Psoas muscle (tissue), 8 donors: ENCODE results near the gene LRRTM4. TPM values are rescaled to one million over a fixed set of nuclear protein-coding genes. Genes with fewer than 3 reads are reported as not detected.

ENCODE experiments used
- ATAC-seq, 4 donors: fragments of 200-7000 bp; cut with Tn5 transposase; one replicate each; pipeline ENCODE4 v1.9.1; 2020; ENCODE audit warnings: moderate library complexity in 3 of 4, mild to moderate bottlenecking in 2 of 4
- DNase-seq, 2 donors: peaks; one replicate each; pipeline ENCODE4 v3.0.0-alpha.2; 2020
- H3K27ac ChIP-seq: fragments of 200-600 bp; one replicate; pipeline ENCODE4 v1.8.0; 2022
- H3K27me3 ChIP-seq, 3 donors: fragments of 200-600 bp in 1 of 3; one replicate each; pipeline versions ENCODE4 v1.6.1 to v1.8.0; 2013 to 2022; ENCODE audit warnings: low read length in 2 of 3, mild to moderate bottlenecking in 2 of 3, moderate library complexity in 1 of 3; ENCODE audit not compliant: insufficient read depth in 3 of 3
- H3K36me3 ChIP-seq, 2 donors: fragments of 200-600 bp in 1 of 2; one replicate each; pipeline versions ENCODE4 v1.6.1 to v1.8.0; 2013 to 2022; ENCODE audit warnings: low read depth in 1 of 2, mild to moderate bottlenecking in 1 of 2, moderate library complexity in 1 of 2; ENCODE audit not compliant: insufficient read depth in 1 of 2
- H3K4me1 ChIP-seq: fragments of 200-600 bp; one replicate; pipeline ENCODE4 v1.8.0; 2022
- H3K4me3 ChIP-seq: fragments of 200-600 bp; one replicate; pipeline ENCODE4 v1.8.0; 2022; ENCODE audit warnings: mild to moderate bottlenecking
- H3K9me3 ChIP-seq: fragments of 200-600 bp; one replicate; pipeline ENCODE4 v1.8.0; 2022
- CTCF ChIP-seq: fragments of 200-600 bp; IDR thresholded peaks from one replicate; pipeline ENCODE4 v1.8.0; 2022; ENCODE audit warnings: antibody characterized with exemption
- WGBS, 3 donors: extraction: QIAGEN DNeasy Blood & Tissue Kit; methylation state at CpG; one replicate each; pipeline versions ENCODE4 v1.1.6 to v1.1.7; 2013; 5-methylcytosine and 5-hydroxymethylcytosine counted together
- intact Hi-C, 2 donors: fragments of 100-400 bp; cut with DNase I; formaldehyde crosslinking; loops; one replicate each; pipeline versions ENCODE4 v1.11.0 to v1.14.2; 2022
- polyA plus RNA-seq, 3 donors: library from polyadenylated mRNA; stranded (reverse); fragments of 200-250 nt; gene quantifications; one replicate each; pipeline ENCODE4 v1.2.3, GENCODE V29; 2013
- total RNA-seq, 4 donors: library from RNA; stranded (reverse); fragmentation: NEBNext Ultra II Directional in 2 of 4; extraction: Animal tissue kit (Norgen Biotek cat#: 25700) in 2 of 4; gene quantifications; one replicate each; pipeline versions ENCODE4 v1.2.1 to v1.2.4, GENCODE V29; 2021 to 2023
- donor health status: healthy with polysubstance abuse.
- donor health status: DM: no; HTN: no; CAD: no; lungs with moderate emphysema.
- donor health status: Bipolar disorder and iron deficiency.
- donor health status: healthy.
- donor health status: DM: yes; HTN: yes; CAD: no.
- donor health status: DM: no; HTN: no; CAD: no.
- donor health status: DM: no; HTN: no; CAD: no.
- donor health status: DM: yes; HTN: yes; CAD: no.

The LRRTM4 gene
- total and polyA plus RNA-seq, 7 donors = 0.03 to 0.86 (median 0.25) TPM; not detected in 1

GRCh38 chr2:76733736-76734135 is 788.4 kb downstream of the LRRTM4 start:
- Histone ChIP-seq H3K4me3 (no peak overlapping the region), H3K27ac (no peak overlapping the region), H3K36me3 (no peaks in the 10 kb centered on the region), H3K9me3 (no peaks in the 10 kb centered on the region), H3K27me3 (no peaks in the 10 kb centered on the region), H3K4me1 (no peaks in the 10 kb centered on the region)
- DNase-seq (no peak), ATAC-seq (no peak)
- intact Hi-C loops = no loop called here
- no peak for TF ChIP-seq CTCF

- Histone ChIP-seq H3K36me3 (no peaks in the 10 kb centered on the region), H3K9me3 (no peaks in the 10 kb centered on the region), H3K4me1 (no peaks in the 10 kb centered on the region), H3K4me3 (no peak overlapping the region), H3K27ac (no peak overlapping the region), H3K27me3 (no peaks in the 10 kb centered on the region)
- no peak for DNase-seq
- TF ChIP-seq CTCF = no peak
- no peak for ATAC-seq
- intact Hi-C loops = no loop called here
- 73 to 76% (median 75%) methylated on average over 4 of the region's 4 CpGs for WGBS, 3 donors
Observed at GRCh38 chr2:76731157-76731556, 791.0 kb downstream of the LRRTM4 start.

GRCh38 chr2:76730021-76730420 is 792.2 kb downstream of the LRRTM4 start:
- Histone ChIP-seq H3K4me1 (no peaks in the 10 kb centered on the region), H3K9me3 (no peaks in the 10 kb centered on the region), H3K36me3 (no peaks in the 10 kb centered on the region), H3K4me3 (no peak overlapping the region), H3K27me3 (no peaks in the 10 kb centered on the region), H3K27ac (no peak overlapping the region)
- WGBS, 3 donors = 74 to 81% (median 78%) methylated on average over 4 of the region's 4 CpGs
- no peak for TF ChIP-seq CTCF
- no peak for DNase-seq
- intact Hi-C loops = no loop called here
- ATAC-seq = no peak

- intact Hi-C loops = no loop called here
- Histone ChIP-seq H3K4me1 (no peaks in the 10 kb centered on the region), H3K4me3 (no peak overlapping the region), H3K27me3 (no peaks in the 10 kb centered on the region), H3K36me3 (no peaks in the 10 kb centered on the region), H3K9me3 (no peaks in the 10 kb centered on the region), H3K27ac (no peak overlapping the region)
- 59 to 77% (median 75%) methylated on average over 3 of the region's 3 CpGs for WGBS, 3 donors
- TF ChIP-seq CTCF = no peak
- DNase-seq (no peak), ATAC-seq (no peak)
Observed at GRCh38 chr2:76721226-76721625, 801.0 kb downstream of the LRRTM4 start.

GRCh38 chr2:76713312-76713711 is 808.9 kb downstream of the LRRTM4 start:
- no peaks in the 10 kb centered on the region for H3K4me1 ChIP-seq
- ATAC-seq (no peak), DNase-seq (no peak)
- H3K36me3 ChIP-seq = no peaks in the 10 kb centered on the region
- H3K27me3 ChIP-seq = no peaks in the 10 kb centered on the region
- 87 to 93% (median 88%) methylated on average over 3 of the region's 3 CpGs for WGBS, 3 donors
- no peak overlapping the region for H3K27ac ChIP-seq
- H3K4me3 ChIP-seq = no peak overlapping the region
- intact Hi-C loops = no loop called here
- no peaks in the 10 kb centered on the region for H3K9me3 ChIP-seq
- TF ChIP-seq CTCF = no peak
